Parathyroid adenoma (tissue), 2 donors: ENCODE measurements around the gene RPL29.

Experiments
- H2AFZ ChIP-seq: fragments of 300-600 bp; sonication (generic); one replicate; pipeline ENCODE4 v1.7.0; 2017; ENCODE audit warnings: antibody characterized with exemption, mild to moderate bottlenecking
- H3K27ac ChIP-seq: fragments of 300-600 bp; sonication (generic); one replicate; pipeline ENCODE4 v1.7.0; 2017
- H3K27me3 ChIP-seq: fragments of 300-600 bp; sonication (generic); one replicate; pipeline ENCODE4 v1.7.0; 2017; ENCODE audit warnings: low read length; ENCODE audit not compliant: control insufficient read depth, insufficient read depth
- H3K36me3 ChIP-seq: fragments of 300-600 bp; sonication (generic); one replicate; pipeline ENCODE4 v1.7.0; 2017; ENCODE audit warnings: low read length; ENCODE audit not compliant: control insufficient read depth, insufficient read depth
- H3K4me1 ChIP-seq: fragments of 300-600 bp; sonication (generic); one replicate; pipeline ENCODE4 v1.7.0; 2017; ENCODE audit warnings: control low read depth
- H3K4me2 ChIP-seq: fragments of 300-600 bp; sonication (generic); one replicate; pipeline ENCODE4 v1.7.0; 2017; ENCODE audit warnings: low read length
- H3K4me3 ChIP-seq: fragments of 300-600 bp; sonication (generic); one replicate; pipeline ENCODE4 v1.7.0; 2017; ENCODE audit warnings: low read depth, low read length
- H3K79me2 ChIP-seq: fragments of 300-600 bp; sonication (generic); one replicate; pipeline ENCODE4 v1.7.0; 2017; ENCODE audit warnings: control low read depth
- H3K9ac ChIP-seq: fragments of 300-600 bp; sonication (generic); one replicate; pipeline ENCODE4 v1.7.0; 2017; ENCODE audit warnings: mild to moderate bottlenecking
- H3K9me3 ChIP-seq: fragments of 300-600 bp; sonication (generic); one replicate; pipeline ENCODE4 v1.7.0; 2017; ENCODE audit warnings: low read length; ENCODE audit not compliant: control insufficient read depth
- TF ChIP-seq, protein P1 (sequence below): fragments of 300-600 bp; sonication (generic); IDR thresholded peaks from one replicate; pipeline ENCODE4 v1.7.0; 2017; ENCODE audit warnings: antibody characterized with exemption, mild to moderate bottlenecking
- donor health status: primary hyperparathyroidism.

Gene RPL29

DNA sequence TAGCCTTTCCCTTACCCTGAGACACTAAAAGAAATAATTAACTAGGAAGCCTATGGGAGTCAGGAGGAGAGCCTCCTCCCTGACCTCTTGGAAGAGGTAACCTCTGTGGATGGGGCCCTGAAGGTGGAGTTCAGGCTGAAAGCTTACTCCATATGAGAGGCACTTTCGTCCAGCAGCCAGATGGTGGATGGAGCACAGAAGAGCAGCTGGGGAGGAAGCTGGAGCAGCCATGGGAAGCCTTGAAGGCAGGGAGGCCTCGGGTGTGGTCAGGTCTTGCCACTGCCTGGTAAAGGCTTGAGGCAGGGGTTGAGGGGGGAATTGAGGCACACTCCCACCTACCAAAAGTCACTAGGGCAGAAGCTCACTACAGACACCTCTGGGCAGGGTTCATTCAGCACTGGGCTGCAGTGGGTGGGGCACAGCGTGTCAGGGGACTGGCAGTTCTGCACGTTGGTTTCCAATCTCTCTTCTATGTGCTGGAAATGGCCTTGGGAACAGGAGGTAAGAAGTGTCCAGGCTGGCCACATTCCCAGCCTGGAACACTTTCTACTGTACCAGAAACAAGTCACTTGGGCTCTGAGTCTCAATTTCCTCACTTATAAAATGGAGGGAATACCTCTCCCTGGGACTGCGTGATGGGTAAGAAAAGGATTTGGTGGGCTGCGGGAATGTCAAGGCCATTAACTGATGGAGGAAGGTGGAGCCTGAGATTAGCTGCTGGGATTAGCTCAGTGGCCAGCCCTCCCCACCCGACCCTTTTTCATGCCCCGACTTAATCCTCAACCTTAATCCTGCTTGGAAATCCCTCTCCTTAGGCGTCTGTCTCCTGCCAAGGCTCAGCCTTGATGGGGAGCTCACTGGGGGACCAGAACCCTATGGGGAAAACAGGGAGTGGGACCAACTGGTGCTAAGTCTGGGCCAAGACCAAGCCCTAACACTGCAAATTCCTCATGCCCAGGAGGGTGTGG, 33.8 kb downstream of the RPL29 start:
- Histone ChIP-seq H2AFZ (no peak overlapping the region), H3K9ac (no peak overlapping the region), H3K4me2 (no peak overlapping the region), H3K4me1 (peaks cover 7% of the 10 kb centered on the region), H3K79me2 (no peaks in the 10 kb centered on the region), H3K27ac (no peak overlapping the region), H3K27me3 (no peaks in the 10 kb centered on the region), H3K36me3 (no peaks in the 10 kb centered on the region), H3K4me3 (no peak overlapping the region), H3K9me3 (no peaks in the 10 kb centered on the region)
- TF ChIP-seq, protein P1, sequence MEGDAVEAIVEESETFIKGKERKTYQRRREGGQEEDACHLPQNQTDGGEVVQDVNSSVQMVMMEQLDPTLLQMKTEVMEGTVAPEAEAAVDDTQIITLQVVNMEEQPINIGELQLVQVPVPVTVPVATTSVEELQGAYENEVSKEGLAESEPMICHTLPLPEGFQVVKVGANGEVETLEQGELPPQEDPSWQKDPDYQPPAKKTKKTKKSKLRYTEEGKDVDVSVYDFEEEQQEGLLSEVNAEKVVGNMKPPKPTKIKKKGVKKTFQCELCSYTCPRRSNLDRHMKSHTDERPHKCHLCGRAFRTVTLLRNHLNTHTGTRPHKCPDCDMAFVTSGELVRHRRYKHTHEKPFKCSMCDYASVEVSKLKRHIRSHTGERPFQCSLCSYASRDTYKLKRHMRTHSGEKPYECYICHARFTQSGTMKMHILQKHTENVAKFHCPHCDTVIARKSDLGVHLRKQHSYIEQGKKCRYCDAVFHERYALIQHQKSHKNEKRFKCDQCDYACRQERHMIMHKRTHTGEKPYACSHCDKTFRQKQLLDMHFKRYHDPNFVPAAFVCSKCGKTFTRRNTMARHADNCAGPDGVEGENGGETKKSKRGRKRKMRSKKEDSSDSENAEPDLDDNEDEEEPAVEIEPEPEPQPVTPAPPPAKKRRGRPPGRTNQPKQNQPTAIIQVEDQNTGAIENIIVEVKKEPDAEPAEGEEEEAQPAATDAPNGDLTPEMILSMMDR, result no peak

DNA sequence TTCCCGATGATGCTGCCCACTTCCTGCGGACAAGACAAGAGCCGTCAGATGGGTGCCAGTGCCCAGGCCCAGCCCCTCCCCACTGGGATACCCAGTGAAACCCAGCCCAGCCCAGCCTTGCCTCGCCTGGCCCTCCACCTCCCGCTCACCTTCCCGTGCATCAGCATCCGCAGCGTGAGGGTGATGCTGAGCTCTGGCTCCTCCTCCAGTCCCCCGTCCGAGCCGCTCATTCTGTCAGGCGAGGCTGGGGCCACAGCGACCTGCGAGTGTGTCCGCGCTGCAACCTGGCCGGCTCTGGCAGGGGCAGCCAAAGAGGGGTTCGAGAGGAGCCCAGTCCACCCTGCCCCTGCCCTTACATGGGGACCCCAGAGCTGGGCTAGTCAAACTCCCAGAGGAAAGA, 34.7 kb downstream of the RPL29 start:
- Histone ChIP-seq H3K9me3 (no peaks in the 10 kb centered on the region), H2AFZ (no peak overlapping the region), H3K4me2 (no peak overlapping the region), H3K36me3 (no peaks in the 10 kb centered on the region), H3K27me3 (no peaks in the 10 kb centered on the region), H3K9ac (no peak overlapping the region), H3K4me1 (peaks cover 6% of the 10 kb centered on the region), H3K27ac (no peak overlapping the region), H3K79me2 (no peaks in the 10 kb centered on the region), H3K4me3 (no peak overlapping the region)
- TF ChIP-seq, protein P1, result no peak

DNA sequence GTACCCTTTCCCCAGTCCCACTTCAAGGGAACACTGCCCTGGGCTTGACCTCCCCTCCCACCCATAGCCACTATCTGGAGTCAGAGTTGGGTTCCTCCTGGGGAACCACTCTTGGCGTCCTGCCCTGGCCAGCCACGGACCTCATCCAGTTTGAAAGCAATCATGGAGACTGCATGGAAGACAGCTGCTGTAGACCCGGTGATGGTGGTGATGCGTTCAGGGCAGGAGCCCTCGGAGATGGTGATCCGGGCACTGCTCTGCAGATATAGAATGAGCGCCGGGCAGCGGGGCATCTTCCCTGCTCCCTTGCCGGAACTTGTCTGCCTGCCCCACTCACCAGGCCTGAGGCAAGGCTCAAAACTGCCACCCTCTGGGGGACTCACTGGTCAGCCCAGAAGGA, 35.3 kb downstream of the RPL29 start:
- Histone ChIP-seq H3K4me3 (no peak overlapping the region), H3K4me1 (peaks cover 5% of the 10 kb centered on the region), H3K9me3 (no peaks in the 10 kb centered on the region), H3K36me3 (no peaks in the 10 kb centered on the region), H3K4me2 (no peak overlapping the region), H3K9ac (no peak overlapping the region), H3K27me3 (no peaks in the 10 kb centered on the region), H2AFZ (no peak overlapping the region), H3K27ac (no peak overlapping the region), H3K79me2 (no peaks in the 10 kb centered on the region)
- TF ChIP-seq, protein P1, result no peak

DNA sequence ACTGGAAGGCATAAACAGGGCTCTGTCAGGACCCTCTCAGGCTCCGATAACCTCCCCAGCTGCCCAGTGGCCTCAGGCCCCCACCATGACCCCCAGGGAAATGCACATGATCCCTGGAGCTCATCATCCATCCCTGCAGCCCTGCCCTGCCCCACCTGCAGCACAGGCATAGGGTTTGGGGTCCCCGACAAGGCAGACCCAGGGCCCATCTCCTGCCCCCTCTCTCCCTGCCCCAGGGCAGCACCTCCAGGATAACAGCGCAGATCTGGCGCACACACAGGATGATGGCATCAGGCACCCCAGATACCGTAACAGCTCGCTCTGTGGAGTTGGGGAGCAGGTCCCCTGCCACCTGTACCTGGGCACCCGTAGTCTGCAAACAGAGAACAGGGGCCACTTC, 36.0 kb downstream of the RPL29 start:
- H3K4me2 ChIP-seq, result no peak overlapping the region
- TF ChIP-seq, protein P1, result no peak
- no peaks in the 10 kb centered on the region for H3K27me3 ChIP-seq
- H3K79me2 ChIP-seq, result no peaks in the 10 kb centered on the region
- no peaks in the 10 kb centered on the region for H3K9me3 ChIP-seq
- no peak overlapping the region for H3K27ac ChIP-seq
- peaks cover 5% of the 10 kb centered on the region for H3K4me1 ChIP-seq
- no peak overlapping the region for H2AFZ ChIP-seq
- H3K9ac ChIP-seq, result no peak overlapping the region
- H3K36me3 ChIP-seq, result no peaks in the 10 kb centered on the region
- no peak overlapping the region for H3K4me3 ChIP-seq
